Non-pigmented ciliary epithelial cell (primary cell): ENCODE measurements around the gene IL17RC.

ENCODE experiments used
- DNase-seq: peaks from one replicate; pipeline ENCODE4 v3.0.0-alpha.2; 2010; ENCODE audit warnings: low read depth

The IL17RC gene

GRCh38 chr3:9946112-9947024, 29.5 kb downstream of the IL17RC start:
- no peak for DNase-seq

GRCh38 chr3:9947025-9947995, 30.4 kb downstream of the IL17RC start:
- DNase-seq, result no peak

GRCh38 chr3:9948586-9948985, 31.7 kb downstream of the IL17RC start:
- no peak for DNase-seq

- no peak for DNase-seq
These were observed 32.2 kb downstream of the IL17RC start for GRCh38 chr3:9949115-9949514.

GRCh38 chr3:9949626-9950025, 32.7 kb downstream of the IL17RC start:
- no peak for DNase-seq

GRCh38 chr3:9951126-9951525, 34.2 kb downstream of the IL17RC start:
- no peak for DNase-seq

GRCh38 chr3:9951598-9951961, 34.7 kb downstream of the IL17RC start:
- DNase-seq, result no peak

- no peak for DNase-seq
These were observed 35.3 kb downstream of the IL17RC start, which contains the start of gene PRRT3 for GRCh38 chr3:9951962-9952805. TSS of gene PRRT3 (minus strand) at chr3:9952408. CDS start at chr3:9950115, 2,293 bp downstream.

- no peak for DNase-seq
These were observed 38.2 kb downstream of the IL17RC start for GRCh38 chr3:9955067-9955502.

- DNase-seq, result no peak
These were observed 38.9 kb downstream of the IL17RC start for GRCh38 chr3:9955611-9956352.

- DNase-seq, result no peak
These were observed 40.3 kb downstream of the IL17RC start for GRCh38 chr3:9957214-9957613.

GRCh38 chr3:9965200-9965875, 48.4 kb downstream of the IL17RC start:
- no peak for DNase-seq

- DNase-seq, result no peak
These were observed 49.9 kb downstream of the IL17RC start for GRCh38 chr3:9966841-9967240.

GRCh38 chr3:9969632-9970019, 52.7 kb downstream of the IL17RC start:
- DNase-seq, result no peak

- no peak for DNase-seq
These were observed 53.2 kb downstream of the IL17RC start for GRCh38 chr3:9970020-9970652.

- DNase-seq, result peak; percentile 95
These were observed 60.1 kb downstream of the IL17RC start for GRCh38 chr3:9976721-9977709.

GRCh38 chr3:9978710-9979305, 61.9 kb downstream of the IL17RC start:
- no peak for DNase-seq

- no peak for DNase-seq
These were observed 63.4 kb downstream of the IL17RC start for GRCh38 chr3:9980251-9980650.
